GM18507 (cell line): ENCODE results near the gene MLX.
A peak's percentile ranks its signal among the peaks of the same experiment; 100 is the strongest.
"Not testable (repeated sequence)": the region's sequence is repeated elsewhere in the genome, so short reads cannot be mapped to it uniquely, and the experiment has no call there.

Experiments used
- DNase-seq: peaks from one replicate; pipeline ENCODE4 v3.0.0; 2011; ENCODE audit warnings: low read depth; ENCODE audit not compliant: insufficient read length; ENCODE audit errors: extremely low spot score
- FAIRE-seq: peaks from 2 replicates; lab custom pipeline; 2011; peaks lifted over from hg19 to GRCh38; lab: Jason Lieb, UNC

Gene MLX

DNA sequence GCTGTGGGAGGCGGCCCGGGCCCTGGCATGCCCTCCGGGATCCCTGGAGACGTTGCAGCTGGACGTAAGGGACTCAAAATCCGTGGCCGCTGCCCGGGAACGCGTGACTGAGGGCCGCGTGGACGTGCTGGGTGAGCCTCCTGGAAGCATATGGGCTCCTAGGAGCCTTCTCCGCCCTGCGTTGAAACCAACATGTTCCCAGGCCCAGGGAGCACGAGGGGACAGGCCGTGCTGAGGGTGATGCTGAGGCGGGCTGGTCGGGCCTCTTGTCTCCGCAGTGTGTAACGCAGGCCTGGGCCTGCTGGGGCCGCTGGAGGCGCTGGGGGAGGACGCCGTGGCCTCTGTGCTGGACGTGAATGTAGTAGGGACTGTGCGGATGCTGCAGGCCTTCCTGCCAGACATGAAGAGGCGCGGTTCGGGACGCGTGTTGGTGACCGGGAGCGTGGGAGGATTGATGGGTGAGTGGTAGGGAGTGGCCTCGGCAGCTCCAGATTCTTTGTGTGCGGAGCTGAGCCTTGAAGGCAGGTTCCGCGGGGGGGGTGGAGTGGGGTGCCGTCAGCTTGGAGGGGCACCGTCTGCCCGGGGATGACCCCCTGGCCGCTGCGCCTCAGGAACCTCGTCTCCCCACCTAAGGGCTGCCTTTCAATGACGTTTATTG is 13.6 kb upstream of the MLX start:
- no peak for FAIRE-seq
- no peak for DNase-seq

DNA sequence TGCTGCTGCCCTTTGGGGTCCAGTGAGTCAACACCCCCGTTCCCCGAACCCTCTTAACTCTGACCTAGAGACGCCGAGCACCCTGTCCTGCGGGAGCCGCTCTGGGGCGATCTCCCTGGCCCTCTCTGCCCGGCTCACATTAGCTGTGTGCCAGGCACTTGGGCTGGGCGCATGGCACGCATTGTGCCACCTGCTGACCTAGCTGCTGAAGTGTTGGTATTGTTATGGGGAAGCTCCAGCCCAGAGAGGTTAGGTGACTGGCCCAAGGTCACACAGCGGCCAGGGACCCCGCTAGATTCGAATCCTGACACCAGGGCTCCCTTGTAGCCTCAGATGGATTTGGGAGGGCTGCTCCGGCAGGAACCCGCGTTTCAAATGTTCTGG is 13.0 kb upstream of the MLX start:
- FAIRE-seq (peak; percentile 18), DNase-seq (no peak)

DNA sequence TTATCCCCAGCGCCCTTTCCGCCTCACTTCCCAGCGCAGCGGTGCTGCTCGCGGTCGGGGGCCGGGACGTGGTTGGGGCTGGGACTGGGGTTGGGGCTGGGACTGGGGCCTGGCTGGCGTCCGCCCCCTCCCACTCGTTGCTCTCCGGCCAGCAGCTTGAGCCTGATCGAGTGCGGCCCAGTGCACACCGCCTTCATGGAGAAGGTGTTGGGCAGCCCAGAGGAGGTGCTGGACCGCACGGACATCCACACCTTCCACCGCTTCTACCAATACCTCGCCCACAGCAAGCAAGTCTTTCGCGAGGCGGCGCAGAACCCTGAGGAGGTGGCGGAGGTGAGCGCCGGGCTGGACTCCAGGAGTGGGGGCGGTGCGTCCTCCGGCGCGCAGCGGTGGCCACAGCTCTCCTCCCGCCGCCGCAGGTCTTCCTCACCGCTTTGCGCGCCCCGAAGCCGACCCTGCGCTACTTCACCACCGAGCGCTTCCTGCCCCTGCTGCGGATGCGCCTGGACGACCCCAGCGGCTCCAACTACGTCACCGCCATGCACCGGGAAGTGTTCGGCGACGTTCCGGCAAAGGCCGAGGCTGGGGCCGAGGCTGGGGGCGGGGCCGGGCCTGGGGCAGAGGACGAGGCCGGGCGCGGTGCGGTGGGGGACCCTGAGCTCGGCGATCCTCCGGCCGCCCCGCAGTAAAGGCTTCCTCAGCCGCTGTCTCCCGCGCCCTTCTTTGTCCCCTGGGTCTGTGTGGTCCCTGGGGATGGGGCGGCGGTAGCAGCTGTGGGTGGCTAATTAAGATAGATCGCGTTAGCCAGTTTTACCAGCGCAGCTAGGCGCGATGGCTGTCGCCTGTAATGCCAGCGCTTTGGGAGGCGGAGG is 12.4 kb upstream of the MLX start:
- DNase-seq (peak; percentile 77), FAIRE-seq (peak; percentile 81)

DNA sequence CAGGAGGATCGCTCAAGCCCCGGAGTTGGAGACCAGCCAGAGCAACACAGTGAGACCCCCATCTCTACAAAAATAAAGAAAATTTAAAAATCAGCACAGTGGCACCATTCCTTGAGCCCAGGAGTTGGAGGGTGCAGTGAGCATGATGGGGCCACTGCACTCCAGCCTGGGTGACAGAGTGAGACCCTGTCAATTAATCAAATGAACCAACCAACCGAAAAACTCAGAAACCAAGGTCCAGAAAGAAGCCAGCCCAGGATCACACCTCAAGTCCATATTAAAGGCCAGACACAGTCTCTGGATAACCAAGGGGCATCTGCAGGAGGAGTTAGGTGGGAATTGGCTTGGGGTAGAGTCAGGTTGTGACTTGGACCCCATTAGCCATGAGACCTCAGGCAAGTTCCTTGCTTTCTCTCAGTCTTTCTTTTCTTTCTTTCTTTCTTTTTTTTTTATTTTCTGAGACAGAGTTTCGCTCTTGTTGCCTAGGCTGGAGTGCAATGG is 11.7 kb upstream of the MLX start:
- FAIRE-seq = no peak
- DNase-seq = no peak

DNA sequence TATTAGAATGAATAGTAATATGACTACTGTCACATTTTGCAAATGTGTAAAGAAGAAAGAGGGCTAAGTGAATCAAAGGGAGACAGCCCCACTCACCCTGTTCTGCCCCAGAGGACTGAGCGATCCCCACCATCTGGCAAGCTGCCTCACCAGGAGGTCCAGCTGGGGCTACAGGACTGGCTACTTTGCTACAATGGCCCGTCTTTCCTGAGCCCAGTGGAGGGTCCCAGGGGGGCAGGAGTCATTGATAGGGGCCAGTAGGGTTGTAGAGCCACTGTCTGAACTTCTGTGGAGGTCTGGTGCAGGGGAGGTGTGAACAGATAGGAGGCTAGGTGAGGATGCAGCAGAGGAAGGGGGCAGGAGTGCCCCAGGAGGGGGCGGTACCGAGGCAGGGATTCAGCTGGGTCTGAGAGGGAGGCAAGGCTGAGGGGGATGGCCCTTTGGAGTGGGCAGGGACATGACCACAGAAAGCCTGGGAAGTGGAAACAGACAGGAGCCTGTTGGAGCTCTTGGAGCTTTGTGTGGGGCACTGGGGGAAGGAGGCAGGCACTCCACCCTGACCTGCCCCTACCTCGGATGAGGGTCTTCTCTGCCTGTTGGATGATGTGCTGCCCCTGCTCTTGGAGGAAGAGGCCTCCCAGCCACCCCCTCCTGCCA is 10.8 kb upstream of the MLX start:
- FAIRE-seq = peak; percentile 76
- not testable (repeated sequence) for DNase-seq

DNA sequence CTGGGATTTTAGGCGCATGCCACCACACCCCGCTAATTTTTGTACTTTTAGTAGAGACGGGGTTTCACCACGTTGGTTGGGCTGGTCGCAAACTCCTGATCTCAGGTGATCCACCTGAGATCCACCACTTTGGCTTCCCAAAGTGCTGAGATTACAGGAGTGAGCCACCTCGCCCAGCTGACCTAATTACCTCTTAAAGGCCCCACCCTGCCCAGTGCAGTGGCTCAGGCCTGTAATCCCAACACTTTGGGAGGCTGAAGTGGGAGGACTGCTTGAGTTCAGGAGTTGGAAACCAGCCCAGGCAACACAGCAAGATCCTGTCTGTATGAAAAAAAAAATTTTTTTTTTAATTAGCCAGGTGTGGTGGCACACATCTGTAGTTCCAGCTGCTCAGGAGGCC is 7.8 kb upstream of the MLX start:
- DNase-seq (no peak), FAIRE-seq (no peak)

DNA sequence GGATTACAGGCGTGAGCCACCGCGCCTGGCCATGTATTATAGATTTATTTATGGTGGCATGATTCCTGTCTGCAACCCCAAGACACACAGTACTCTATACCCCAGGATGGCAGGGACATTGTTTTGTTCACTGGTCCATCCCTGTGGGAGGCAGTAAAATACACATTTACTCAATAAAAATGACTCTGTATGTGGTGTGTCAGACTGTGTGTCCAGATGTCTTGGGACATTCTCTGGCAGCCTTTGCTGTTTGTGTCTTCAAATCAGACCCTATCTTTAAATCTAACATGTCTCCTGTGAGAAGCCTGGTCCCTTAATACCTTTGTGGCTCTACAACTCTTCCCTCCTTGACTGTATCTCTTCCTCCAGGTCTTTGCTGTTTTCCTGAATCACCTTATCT is 6.7 kb upstream of the MLX start:
- FAIRE-seq = no peak
- no peak for DNase-seq

DNA sequence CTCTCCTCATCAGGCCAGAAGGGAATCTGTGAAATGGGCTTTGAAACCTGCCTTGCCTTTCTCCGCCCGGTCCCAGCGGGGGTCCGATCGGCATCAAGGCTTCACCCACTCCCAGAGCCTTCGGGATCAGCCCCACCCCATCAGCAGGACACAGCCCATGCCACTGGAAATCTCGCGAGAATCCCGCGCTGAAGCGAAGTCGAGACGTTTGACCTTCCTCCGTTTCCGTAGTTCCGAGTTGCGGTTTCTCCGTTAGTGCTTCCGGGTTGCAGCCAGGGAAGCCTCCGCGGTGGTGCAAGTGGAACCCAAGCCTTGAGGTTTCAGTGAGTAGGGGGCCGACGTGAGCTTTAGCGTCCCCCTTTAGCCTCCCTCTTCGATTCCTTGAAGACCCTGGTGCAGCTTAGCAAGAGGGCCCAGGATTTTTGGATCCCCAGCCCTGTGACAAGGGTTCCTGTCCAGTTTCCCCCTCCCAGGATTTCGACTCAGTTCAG is 5.0 kb upstream of the MLX start, which contains the start of gene COASY:
COASY (plus strand) TSS at position 252 of the 491 bp plus-strand sequence. CDS start 475 bp downstream, outside the sequence.
- peak; percentile 96 for DNase-seq
- peak; percentile 93 for FAIRE-seq

DNA sequence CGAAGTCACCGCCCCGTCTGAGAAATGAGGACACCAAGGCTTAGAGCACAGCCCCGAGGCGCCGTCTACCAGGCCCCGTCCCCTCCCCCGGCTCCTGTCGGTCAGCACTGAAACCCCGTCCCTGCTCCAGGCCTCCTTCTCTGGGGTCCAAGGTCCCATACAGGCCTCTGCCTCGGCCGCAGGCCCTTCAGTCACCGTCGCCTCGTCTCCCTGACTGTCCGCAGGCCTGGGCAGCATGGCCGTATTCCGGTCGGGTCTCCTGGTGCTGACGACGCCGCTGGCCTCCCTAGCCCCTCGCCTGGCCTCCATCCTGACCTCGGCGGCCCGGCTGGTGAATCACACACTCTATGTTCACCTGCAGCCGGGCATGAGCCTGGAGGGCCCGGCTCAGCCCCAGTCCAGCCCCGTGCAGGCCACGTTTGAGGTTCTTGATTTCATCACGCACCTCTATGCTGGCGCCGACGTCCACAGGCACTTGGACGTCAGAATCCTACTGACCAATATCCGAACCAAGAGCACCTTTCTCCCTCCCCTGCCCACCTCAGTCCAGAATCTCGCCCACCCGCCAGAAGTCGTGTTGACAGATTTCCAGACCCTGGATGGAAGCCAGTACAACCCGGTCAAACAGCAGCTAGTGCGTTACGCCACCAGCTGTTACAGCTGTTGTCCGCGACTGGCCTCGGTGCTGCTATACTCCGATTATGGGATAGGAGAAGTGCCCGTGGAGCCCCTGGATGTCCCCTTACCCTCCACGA is 4.3 kb upstream of the MLX start:
- FAIRE-seq = no peak
- DNase-seq = no peak

DNA sequence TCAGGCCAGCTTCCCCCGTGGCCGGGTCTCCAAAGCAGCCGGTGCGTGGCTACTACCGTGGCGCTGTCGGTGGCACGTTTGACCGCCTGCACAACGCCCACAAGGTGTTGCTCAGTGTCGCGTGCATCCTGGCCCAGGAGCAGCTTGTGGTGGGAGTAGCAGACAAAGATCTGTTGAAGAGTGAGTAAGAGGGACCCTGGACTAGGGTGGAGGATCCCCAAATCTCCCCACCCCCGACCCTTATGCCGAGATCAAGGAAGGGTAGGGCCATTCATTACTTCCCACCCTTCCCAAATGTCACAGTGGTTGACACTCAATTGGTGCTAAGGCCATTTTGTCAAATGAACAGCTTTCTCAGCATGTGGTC is 3.8 kb upstream of the MLX start:
- DNase-seq = no peak
- FAIRE-seq = no peak

DNA sequence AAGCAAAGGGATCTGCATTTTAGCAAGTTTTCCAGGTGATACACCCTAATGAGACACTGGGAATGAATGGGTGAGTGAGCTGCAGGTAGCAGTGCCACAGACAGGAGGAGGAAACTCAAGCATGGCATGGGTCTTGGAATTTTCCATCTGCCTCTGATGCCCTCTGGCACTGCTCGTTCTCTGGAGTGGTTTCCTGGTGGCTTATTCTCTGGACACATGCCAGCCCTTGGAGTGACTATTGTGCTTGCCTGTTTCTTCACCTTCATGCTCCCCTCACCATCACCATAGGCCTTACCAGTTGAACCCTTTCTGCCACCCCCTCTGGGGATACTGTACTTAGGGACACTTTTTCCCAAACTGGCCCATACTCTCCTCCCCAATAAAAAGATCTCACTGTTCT is 3.4 kb upstream of the MLX start:
- FAIRE-seq (no peak), DNase-seq (no peak)

DNA sequence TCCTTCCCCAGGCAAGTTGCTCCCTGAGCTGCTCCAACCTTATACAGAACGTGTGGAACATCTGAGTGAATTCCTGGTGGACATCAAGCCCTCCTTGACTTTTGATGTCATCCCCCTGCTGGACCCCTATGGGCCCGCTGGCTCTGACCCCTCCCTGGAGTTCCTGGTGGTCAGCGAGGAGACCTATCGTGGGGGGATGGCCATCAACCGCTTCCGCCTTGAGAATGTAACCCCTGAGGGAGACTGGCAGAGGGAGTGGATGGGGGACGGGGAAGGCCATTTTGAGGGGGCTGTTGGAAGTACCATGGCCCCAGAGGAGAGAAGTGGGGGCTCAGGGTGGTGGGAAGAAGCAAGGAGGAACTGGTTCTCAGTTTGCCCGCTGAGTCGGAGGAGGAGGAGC is 3.0 kb upstream of the MLX start:
- DNase-seq = no peak

DNA sequence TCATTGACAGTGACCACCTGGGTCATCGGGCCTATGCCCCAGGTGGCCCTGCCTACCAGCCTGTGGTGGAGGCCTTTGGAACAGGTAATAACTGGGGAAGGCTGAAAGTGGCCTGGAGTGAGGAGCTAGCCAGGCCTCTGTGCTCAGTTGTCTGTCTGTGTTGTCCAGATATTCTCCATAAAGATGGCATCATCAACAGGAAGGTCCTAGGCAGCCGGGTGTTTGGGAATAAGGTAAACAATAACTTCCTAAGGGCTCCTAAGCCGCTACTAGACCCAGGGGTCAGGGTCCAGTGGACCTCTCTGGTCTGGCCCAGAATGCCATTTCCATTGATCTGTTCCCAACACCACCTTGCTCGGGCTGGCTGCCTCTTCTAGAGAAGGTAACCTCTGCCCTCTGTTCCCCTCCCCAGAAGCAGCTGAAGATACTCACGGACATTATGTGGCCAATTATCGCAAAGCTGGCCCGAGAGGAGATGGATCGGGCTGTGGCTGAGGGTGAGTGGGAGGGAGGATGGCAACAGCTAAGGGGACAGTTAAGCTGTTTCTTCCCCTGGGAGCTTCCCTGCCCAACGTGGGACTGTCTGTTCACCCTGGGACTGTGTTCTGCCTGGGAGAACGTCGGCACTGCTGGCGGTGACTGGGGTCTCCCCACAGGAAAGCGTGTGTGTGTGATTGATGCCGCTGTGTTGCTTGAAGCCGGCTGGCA is 1.9 kb upstream of the MLX start:
- no peak for FAIRE-seq
- no peak for DNase-seq

More for the DNA sequence above, 3.0 kb upstream of the MLX start:
- no peak for FAIRE-seq

DNA sequence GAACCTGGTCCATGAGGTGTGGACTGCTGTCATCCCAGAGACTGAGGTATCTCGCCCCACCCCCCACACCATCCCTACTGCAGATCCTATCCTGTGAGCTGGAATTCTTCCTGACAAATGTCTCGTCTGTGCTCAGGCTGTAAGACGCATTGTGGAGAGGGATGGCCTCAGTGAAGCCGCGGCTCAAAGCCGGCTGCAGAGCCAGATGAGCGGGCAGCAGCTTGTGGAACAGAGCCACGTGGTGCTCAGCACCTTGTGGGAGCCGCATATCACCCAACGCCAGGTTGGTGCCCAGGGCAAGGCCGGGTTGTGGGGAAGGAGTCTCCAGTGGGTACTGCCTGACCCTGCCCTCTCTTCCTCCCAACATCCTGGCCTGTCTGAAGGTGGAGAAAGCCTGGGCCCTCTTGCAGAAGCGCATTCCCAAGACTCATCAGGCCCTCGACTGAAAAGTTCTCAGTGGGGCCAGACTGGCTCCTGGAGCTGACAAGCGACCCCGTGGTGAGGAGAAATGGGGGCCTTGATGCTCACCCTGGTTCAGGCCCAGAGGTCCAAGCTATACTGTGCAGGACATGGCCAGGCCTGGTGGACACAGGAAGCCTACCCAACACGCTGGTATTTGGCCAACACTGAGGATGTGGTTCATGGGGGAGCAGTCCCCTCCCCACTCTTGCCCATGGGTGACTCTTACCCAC is 1.2 kb upstream of the MLX start:
- DNase-seq (no peak), FAIRE-seq (no peak)

DNA sequence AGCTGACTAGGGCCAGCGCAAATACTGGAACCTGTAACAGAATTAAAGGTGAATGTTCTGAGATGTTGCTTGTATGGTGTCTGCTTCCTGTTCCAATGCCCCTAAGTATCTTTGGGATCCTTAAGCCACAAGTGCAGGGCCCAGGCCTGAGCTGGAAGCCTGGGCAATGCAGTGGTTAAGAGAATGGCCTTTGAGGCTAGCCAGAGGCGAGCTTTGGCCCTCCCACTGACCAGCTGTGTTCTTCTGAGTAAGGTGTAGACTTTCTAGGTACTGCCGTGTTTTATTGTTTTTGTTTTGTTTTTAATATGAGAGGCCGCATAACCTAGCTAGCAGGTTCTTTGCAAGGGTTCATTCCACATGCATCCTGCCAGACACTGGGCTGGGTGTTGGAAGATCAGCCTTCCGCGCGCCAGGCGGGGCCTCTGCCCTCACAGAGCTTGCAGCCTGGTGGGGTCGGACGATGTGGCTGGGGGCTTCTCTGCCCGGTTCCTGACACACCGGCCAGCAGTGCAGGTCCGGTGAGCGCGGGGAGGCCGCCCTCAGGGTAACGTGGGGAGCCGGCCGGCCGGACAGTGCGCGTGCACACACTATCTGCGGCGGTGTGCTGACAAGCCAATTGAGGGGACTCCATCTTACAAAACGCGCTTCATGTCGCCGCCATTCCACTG is 551 bp upstream of the MLX start:
- DNase-seq (no peak), FAIRE-seq (no peak)

DNA sequence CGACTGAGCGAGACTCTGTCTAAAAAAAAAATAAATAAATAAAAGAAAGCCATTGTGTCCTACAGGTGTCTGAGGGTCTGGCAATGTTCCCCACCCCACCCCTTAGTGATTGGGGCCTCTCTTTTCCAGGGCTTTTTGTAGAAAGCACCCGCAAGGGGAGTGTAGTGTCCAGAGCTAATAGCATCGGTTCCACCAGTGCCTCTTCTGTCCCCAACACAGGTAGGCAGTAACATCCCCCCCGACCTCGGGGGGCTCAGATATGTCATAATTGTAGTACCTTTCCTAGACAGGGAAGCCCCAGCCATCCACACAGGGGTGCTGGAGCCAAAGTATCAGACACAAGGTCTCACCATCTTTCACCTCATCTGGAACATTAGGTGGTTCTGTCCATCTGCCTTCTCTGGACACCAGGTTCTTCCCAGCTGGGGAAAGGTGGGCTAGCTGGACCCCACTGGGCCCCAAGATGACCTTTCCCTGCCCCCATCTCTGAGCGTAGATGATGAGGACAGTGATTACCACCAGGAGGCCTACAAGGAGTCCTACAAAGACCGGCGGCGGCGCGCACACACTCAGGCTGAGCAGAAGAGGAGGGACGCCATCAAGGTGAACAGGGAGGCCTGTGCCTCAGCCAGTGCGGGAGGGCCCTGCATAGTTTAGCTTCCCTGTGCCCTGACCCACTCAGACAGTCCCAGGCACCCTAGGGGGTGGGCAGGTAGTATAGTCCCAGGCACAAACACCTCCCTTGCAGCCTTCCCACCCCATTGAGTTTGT is 1.6 kb downstream of the MLX start:
- FAIRE-seq (no peak), DNase-seq (no peak)
